SK-N-SH treated with all-trans-retinoic acid at 6 μM for 48 hours (cell line): ENCODE measurements around the gene SCGB1D2.

Experiments
- ATAC-seq: fragments of 200-7000 bp; cut with Tn5 transposase; 3 replicates; pipeline ENCODE4 v1.9.1; 2020; ENCODE audit warnings: mild to moderate bottlenecking, moderate library complexity
- ARNTL ChIP-seq: fragments of 450-650 bp; formaldehyde crosslinking; IDR thresholded peaks from 2 replicates; pipeline ENCODE4 v1.5.0; 2020; ENCODE audit warnings: low read depth, mild to moderate bottlenecking, moderate library complexity, borderline replicate concordance
- BACH2 ChIP-seq: fragments of 250-450 bp; sonication (Bioruptor Pico); IDR thresholded peaks from 2 replicates; pipeline ENCODE4 v1.9.0; 2021; ENCODE audit warnings: mild to moderate bottlenecking, borderline replicate concordance
- CSDC2 ChIP-seq: fragments of 250-450 bp; sonication (Bioruptor Pico); IDR thresholded peaks from 2 replicates; pipeline ENCODE4 v1.5.0; 2020; ENCODE audit warnings: mild to moderate bottlenecking, moderate library complexity
- ESRRG ChIP-seq: fragments of 250-450 bp; sonication (Bioruptor Pico); IDR thresholded peaks from 2 replicates; pipeline ENCODE4 v1.6.1; 2021; ENCODE audit warnings: mild to moderate bottlenecking
- GLIS3 ChIP-seq: fragments of 250-450 bp; sonication (Bioruptor Pico); IDR thresholded peaks from 2 replicates; pipeline ENCODE4 v1.5.0; 2020; ENCODE audit warnings: mild to moderate bottlenecking, moderate library complexity
- ISL1 ChIP-seq: fragments of 250-450 bp; sonication (Bioruptor Pico); IDR thresholded peaks from 2 replicates; pipeline ENCODE4 v2.1.2; 2022; ENCODE audit warnings: mild to moderate bottlenecking, moderate library complexity
- OSR1 ChIP-seq: fragments of 250-450 bp; sonication (Bioruptor Pico); IDR thresholded peaks from 2 replicates; pipeline ENCODE4 v1.8.0; 2022; ENCODE audit warnings: moderate library complexity, mild to moderate bottlenecking, inconsistent platforms
- PPARA ChIP-seq: fragments of 250-450 bp; sonication (Bioruptor Pico); IDR thresholded peaks from 2 replicates; pipeline ENCODE4 v1.5.0; 2020; ENCODE audit warnings: mild to moderate bottlenecking, borderline replicate concordance
- RARB ChIP-seq: fragments of 250-450 bp; sonication (Bioruptor Pico); IDR thresholded peaks from 2 replicates; pipeline ENCODE4 v1.8.0; 2021; ENCODE audit warnings: mild to moderate bottlenecking, moderate library complexity
- SNAI2 ChIP-seq: fragments of 250-450 bp; sonication (Bioruptor Pico); IDR thresholded peaks from 2 replicates; pipeline ENCODE4 v1.5.0; 2020; ENCODE audit warnings: mild to moderate bottlenecking, moderate library complexity
- TCF4 ChIP-seq: fragments of 250-450 bp; sonication (Bioruptor Pico); IDR thresholded peaks from 2 replicates; pipeline ENCODE4 v1.8.0; 2021; ENCODE audit warnings: mild to moderate bottlenecking, moderate library complexity, borderline replicate concordance
- TOX ChIP-seq: fragments of 250-450 bp; sonication (Bioruptor Pico); IDR thresholded peaks from 2 replicates; pipeline ENCODE4 v1.8.0; 2021; ENCODE audit warnings: mild to moderate bottlenecking, moderate library complexity, borderline replicate concordance
- ZC3H10 ChIP-seq: fragments of 250-450 bp; sonication (Bioruptor Pico); IDR thresholded peaks from 2 replicates; pipeline ENCODE4 v1.5.1; 2021; ENCODE audit warnings: mild to moderate bottlenecking, moderate library complexity
- ZFP3 ChIP-seq: fragments of 250-450 bp; sonication (Bioruptor Pico); IDR thresholded peaks from 2 replicates; pipeline ENCODE4 v1.5.0; 2020; ENCODE audit warnings: mild to moderate bottlenecking, moderate library complexity
- ZFP30 ChIP-seq: fragments of 450-650 bp; formaldehyde crosslinking; IDR thresholded peaks from 2 replicates; pipeline ENCODE4 v1.5.0; 2022; ENCODE audit warnings: mild to moderate bottlenecking, moderate library complexity
- ZNF70 ChIP-seq: fragments of 450-650 bp; formaldehyde crosslinking; IDR thresholded peaks from 2 replicates; pipeline ENCODE4 v1.5.0; 2020; ENCODE audit warnings: mild to moderate bottlenecking, moderate library complexity
- ZNF8 ChIP-seq: fragments of 450-650 bp; formaldehyde crosslinking; IDR thresholded peaks from 2 replicates; pipeline ENCODE4 v1.5.0; 2020; ENCODE audit warnings: mild to moderate bottlenecking, moderate library complexity
- TF ChIP-seq, protein P1 (sequence below): fragments of 250-450 bp; sonication (Bioruptor Pico); IDR thresholded peaks from 2 replicates; pipeline ENCODE4 v1.8.0; 2021; ENCODE audit warnings: low read depth, mild to moderate bottlenecking, moderate library complexity, borderline replicate concordance
- TF ChIP-seq, protein P2 (sequence below): fragments of 250-450 bp; sonication (Bioruptor Pico); IDR thresholded peaks from 2 replicates; pipeline ENCODE4 v1.8.0; 2020; ENCODE audit warnings: mild to moderate bottlenecking, moderate library complexity, borderline replicate concordance
- TF ChIP-seq, protein P3 (sequence below): fragments of 250-450 bp; sonication (Bioruptor Pico); IDR thresholded peaks from 2 replicates; pipeline ENCODE4 v1.5.1; 2020; ENCODE audit warnings: low read depth, mild to moderate bottlenecking, moderate library complexity
- TF ChIP-seq, protein P4 (sequence below): fragments of 250-450 bp; sonication (Bioruptor Pico); IDR thresholded peaks from 2 replicates; pipeline ENCODE4 v1.5.1; 2021; ENCODE audit warnings: mild to moderate bottlenecking, moderate library complexity
- TF ChIP-seq, protein P5 (sequence below): fragments of 250-450 bp; sonication (Bioruptor Pico); IDR thresholded peaks from 2 replicates; pipeline ENCODE4 v1.5.0; 2020; ENCODE audit warnings: mild to moderate bottlenecking, moderate library complexity

The SCGB1D2 gene

DNA sequence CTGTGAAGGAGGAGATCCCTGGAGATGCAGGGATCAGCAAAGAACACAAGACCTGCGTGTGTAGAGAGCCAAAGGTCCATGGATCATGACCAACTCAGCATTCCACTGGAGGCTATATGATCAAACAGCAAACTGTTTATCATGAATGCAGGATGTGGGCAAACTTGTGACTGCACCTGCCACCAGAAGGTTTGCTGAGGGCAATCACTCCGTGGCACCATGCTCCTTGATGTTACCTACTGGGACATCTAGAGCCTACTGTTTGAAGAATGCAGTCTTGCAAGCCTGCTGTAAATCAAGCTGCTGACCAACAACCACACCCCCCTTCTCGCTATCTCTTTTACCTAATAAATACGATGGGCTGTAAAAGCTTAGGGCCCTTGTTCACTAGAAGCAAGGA, 9.7 kb downstream of the SCGB1D2 start:
- TF ChIP-seq ZC3H10 (CRISPR knock-in tag) = no peak
- TF ChIP-seq, protein P1, sequence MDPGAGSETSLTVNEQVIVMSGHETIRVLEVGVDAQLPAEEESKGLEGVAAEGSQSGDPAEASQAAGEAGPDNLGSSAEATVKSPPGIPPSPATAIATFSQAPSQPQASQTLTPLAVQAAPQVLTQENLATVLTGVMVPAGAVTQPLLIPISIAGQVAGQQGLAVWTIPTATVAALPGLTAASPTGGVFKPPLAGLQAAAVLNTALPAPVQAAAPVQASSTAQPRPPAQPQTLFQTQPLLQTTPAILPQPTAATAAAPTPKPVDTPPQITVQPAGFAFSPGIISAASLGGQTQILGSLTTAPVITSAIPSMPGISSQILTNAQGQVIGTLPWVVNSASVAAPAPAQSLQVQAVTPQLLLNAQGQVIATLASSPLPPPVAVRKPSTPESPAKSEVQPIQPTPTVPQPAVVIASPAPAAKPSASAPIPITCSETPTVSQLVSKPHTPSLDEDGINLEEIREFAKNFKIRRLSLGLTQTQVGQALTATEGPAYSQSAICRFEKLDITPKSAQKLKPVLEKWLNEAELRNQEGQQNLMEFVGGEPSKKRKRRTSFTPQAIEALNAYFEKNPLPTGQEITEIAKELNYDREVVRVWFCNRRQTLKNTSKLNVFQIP = no peak
- TF ChIP-seq BACH2 (CRISPR knock-in tag) = no peak
- TF ChIP-seq, protein P2, sequence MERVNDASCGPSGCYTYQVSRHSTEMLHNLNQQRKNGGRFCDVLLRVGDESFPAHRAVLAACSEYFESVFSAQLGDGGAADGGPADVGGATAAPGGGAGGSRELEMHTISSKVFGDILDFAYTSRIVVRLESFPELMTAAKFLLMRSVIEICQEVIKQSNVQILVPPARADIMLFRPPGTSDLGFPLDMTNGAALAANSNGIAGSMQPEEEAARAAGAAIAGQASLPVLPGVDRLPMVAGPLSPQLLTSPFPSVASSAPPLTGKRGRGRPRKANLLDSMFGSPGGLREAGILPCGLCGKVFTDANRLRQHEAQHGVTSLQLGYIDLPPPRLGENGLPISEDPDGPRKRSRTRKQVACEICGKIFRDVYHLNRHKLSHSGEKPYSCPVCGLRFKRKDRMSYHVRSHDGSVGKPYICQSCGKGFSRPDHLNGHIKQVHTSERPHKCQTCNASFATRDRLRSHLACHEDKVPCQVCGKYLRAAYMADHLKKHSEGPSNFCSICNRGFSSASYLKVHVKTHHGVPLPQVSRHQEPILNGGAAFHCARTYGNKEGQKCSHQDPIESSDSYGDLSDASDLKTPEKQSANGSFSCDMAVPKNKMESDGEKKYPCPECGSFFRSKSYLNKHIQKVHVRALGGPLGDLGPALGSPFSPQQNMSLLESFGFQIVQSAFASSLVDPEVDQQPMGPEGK (CRISPR knock-in tag) = no peak
- TF ChIP-seq GLIS3 = no peak
- no peak for TF ChIP-seq OSR1 (CRISPR knock-in tag)
- TF ChIP-seq TCF4 (CRISPR knock-in tag) = no peak
- TF ChIP-seq, protein P3, sequence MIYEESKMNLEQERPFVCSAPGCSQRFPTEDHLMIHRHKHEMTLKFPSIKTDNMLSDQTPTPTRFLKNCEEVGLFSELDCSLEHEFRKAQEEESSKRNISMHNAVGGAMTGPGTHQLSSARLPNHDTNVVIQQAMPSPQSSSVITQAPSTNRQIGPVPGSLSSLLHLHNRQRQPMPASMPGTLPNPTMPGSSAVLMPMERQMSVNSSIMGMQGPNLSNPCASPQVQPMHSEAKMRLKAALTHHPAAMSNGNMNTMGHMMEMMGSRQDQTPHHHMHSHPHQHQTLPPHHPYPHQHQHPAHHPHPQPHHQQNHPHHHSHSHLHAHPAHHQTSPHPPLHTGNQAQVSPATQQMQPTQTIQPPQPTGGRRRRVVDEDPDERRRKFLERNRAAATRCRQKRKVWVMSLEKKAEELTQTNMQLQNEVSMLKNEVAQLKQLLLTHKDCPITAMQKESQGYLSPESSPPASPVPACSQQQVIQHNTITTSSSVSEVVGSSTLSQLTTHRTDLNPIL = no peak
- no peak for TF ChIP-seq ISL1 (CRISPR knock-in tag)
- TF ChIP-seq ZFP30 (CRISPR knock-in tag) = no peak
- TF ChIP-seq, protein P4, sequence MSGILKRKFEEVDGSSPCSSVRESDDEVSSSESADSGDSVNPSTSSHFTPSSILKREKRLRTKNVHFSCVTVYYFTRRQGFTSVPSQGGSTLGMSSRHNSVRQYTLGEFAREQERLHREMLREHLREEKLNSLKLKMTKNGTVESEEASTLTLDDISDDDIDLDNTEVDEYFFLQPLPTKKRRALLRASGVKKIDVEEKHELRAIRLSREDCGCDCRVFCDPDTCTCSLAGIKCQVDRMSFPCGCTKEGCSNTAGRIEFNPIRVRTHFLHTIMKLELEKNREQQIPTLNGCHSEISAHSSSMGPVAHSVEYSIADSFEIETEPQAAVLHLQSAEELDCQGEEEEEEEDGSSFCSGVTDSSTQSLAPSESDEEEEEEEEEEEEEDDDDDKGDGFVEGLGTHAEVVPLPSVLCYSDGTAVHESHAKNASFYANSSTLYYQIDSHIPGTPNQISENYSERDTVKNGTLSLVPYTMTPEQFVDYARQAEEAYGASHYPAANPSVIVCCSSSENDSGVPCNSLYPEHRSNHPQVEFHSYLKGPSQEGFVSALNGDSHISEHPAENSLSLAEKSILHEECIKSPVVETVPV = no peak
- no peak for TF ChIP-seq ZNF8 (CRISPR knock-in tag)
- no peak for ATAC-seq

DNA sequence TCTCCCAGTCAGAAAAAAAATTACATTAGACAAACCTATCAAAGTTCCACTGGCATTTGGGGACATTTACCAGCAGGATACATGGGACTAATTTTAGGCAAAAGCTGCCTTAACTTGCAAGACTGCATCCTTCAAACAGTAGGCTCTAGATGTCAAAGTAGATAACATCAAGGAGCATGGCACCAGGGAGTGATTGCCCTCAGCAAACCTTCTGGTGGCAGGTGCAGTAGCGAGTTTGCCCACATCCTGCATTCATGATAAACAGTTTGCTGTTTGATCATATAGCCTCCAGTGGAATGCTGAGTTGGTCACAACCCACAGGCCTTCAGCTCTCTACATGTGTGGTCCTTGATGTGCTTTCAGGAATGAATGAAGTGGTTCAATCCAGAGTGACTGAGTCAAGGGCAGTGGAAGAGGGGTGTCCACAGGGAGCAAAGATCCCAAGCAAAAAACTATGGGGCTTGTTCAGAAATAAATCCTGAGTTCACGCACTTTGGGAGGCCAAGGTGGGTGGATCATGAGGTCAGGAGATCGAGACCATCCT, 12.0 kb downstream of the SCGB1D2 start:
- ATAC-seq = no peak
- TF ChIP-seq, protein P1 = no peak
- TF ChIP-seq TCF4 (CRISPR knock-in tag) (no peak), ISL1 (CRISPR knock-in tag) (no peak), RARB (CRISPR knock-in tag) (no peak), TOX (CRISPR knock-in tag) (no peak), PPARA (CRISPR knock-in tag) (no peak), ARNTL (CRISPR knock-in tag) (no peak), ZNF70 (CRISPR knock-in tag) (no peak), BACH2 (CRISPR knock-in tag) (no peak), ZC3H10 (CRISPR knock-in tag) (no peak), ZFP3 (no peak), SNAI2 (no peak), ESRRG (CRISPR knock-in tag) (no peak), ZFP30 (CRISPR knock-in tag) (no peak), CSDC2 (no peak)
- TF ChIP-seq, protein P2 (CRISPR knock-in tag) = no peak
- TF ChIP-seq, protein P4 = no peak
- TF ChIP-seq, protein P3 = no peak
- TF ChIP-seq, protein P5, sequence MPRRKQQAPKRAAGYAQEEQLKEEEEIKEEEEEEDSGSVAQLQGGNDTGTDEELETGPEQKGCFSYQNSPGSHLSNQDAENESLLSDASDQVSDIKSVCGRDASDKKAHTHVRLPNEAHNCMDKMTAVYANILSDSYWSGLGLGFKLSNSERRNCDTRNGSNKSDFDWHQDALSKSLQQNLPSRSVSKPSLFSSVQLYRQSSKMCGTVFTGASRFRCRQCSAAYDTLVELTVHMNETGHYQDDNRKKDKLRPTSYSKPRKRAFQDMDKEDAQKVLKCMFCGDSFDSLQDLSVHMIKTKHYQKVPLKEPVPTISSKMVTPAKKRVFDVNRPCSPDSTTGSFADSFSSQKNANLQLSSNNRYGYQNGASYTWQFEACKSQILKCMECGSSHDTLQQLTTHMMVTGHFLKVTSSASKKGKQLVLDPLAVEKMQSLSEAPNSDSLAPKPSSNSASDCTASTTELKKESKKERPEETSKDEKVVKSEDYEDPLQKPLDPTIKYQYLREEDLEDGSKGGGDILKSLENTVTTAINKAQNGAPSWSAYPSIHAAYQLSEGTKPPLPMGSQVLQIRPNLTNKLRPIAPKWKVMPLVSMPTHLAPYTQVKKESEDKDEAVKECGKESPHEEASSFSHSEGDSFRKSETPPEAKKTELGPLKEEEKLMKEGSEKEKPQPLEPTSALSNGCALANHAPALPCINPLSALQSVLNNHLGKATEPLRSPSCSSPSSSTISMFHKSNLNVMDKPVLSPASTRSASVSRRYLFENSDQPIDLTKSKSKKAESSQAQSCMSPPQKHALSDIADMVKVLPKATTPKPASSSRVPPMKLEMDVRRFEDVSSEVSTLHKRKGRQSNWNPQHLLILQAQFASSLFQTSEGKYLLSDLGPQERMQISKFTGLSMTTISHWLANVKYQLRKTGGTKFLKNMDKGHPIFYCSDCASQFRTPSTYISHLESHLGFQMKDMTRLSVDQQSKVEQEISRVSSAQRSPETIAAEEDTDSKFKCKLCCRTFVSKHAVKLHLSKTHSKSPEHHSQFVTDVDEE (CRISPR knock-in tag) = no peak
- TF ChIP-seq, all 23 proteins: peak for 0
